NB4 (cell line): Measurements from ENCODE around the gene DYNC1LI1.

Experiments
- DNase-seq: peaks from one replicate; pipeline ENCODE4 v3.0.0; 2010; ENCODE audit warnings: low read depth
- H3K4me3 ChIP-seq: one replicate; pipeline ENCODE4 v1.5.1; 2011; ENCODE audit warnings: mild to moderate bottlenecking, low read depth, low read length, moderate library complexity
- CTCF ChIP-seq: IDR thresholded peaks from one replicate; pipeline ENCODE4 v1.5.1; 2012; ENCODE audit warnings: low read depth, low read length
- MAX ChIP-seq: IDR thresholded peaks from 2 replicates; pipeline ENCODE4 v1.6.1; 2011; ENCODE audit warnings: low read depth, low read length
- MYC ChIP-seq: IDR thresholded peaks from 2 replicates; pipeline ENCODE4 v1.6.1; 2011; ENCODE audit warnings: low read depth, low read length
- POLR2A ChIP-seq: IDR thresholded peaks from 2 replicates; pipeline ENCODE4 v1.6.1; 2011; ENCODE audit warnings: mild to moderate bottlenecking; ENCODE audit not compliant: insufficient read length; ENCODE audit errors: extremely low read depth

Gene DYNC1LI1

DNA sequence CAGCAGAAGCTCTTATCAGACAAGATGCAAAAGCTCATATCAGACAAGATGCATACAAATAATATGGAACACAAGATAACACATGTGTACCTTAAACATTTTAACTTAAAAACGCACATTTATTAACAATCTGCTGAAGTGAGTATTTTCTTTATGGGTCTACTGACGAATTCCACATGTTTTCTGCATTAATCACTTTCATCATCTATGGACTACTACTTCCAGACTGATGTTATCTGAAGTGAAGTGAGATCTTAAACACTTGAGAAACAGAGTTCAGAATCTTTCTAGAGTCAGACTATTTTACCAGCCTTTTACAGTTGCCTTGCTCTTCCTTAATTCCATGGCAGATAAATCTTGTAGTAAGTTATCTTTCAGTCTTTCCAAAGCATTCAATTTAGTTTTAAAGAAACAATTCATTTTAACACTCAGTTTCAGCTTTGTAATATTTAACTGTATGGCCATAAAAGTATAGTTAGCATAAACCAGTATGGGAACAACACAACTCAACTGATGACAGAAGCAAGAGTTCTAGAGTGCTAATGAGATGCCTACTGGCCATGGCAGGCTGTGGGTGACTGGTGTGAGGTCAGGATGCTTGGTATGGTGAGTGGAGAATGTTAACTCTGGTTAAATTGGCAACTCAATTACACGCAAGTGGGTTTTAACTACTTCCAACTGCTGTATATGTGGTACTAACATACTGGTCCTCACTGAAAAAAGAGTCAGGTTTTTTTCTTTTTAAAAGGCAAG is 77.8 kb downstream of the DYNC1LI1 start:
- DNase-seq, result no peak
- H3K4me3 ChIP-seq, result no peak overlapping the region
- TF ChIP-seq MYC (no peak), POLR2A (no peak), MAX (no peak), CTCF (no peak)

- TF ChIP-seq CTCF (no peak), POLR2A (no peak), MAX (no peak), MYC (no peak)
- H3K4me3 ChIP-seq, result no peak overlapping the region
- no peak for DNase-seq
These were observed 82.1 kb downstream of the DYNC1LI1 start for GRCh38 chr3:32488474-32489008.

DNA sequence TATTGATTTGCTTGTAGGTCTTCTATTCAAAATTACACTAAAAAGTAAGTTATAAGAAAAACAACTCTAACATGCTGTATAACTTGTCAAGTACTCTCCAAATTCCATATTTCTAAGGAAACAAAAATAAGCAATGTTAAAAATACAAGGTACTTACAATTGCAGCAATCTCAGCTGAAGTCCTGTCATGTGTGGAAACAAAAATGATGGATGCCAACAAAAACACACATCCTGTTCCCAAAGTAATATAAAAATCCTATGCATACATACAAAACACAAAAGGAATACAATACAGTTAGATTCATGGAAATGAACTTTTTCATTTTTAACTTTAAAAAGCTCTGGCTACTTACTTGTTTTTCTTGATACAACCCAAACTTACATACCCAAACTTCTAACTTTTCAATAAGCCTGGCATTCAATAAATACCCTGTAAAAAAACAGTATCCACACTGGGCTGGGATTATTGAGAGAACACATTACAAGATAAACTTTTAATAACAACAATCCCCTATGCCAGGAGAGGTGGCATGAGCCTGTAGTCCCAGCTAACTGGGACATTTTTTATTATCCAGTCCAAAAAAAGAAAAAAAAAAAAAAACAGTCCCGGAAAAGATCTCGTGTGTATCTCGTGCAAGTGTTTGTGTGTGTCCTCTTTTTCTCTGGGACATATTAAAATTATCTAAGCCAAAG is 82.7 kb downstream of the DYNC1LI1 start:
- H3K4me3 ChIP-seq, result no peak overlapping the region
- DNase-seq, result no peak
- no peak for TF ChIP-seq CTCF
- no peak for TF ChIP-seq MYC
- TF ChIP-seq MAX, result no peak
- TF ChIP-seq POLR2A, result no peak

GRCh38 chr3:32484436-32484835 is 86.2 kb downstream of the DYNC1LI1 start:
- no peak overlapping the region for H3K4me3 ChIP-seq
- peak; percentile 54 for DNase-seq
- no peak for TF ChIP-seq MYC
- no peak for TF ChIP-seq POLR2A
- TF ChIP-seq CTCF, result no peak
- no peak for TF ChIP-seq MAX

- DNase-seq, result no peak
- H3K4me3 ChIP-seq, result no peak overlapping the region
- TF ChIP-seq MAX (no peak), CTCF (no peak), POLR2A (no peak), MYC (no peak)
These were observed 86.9 kb downstream of the DYNC1LI1 start for GRCh38 chr3:32483772-32484171.
